Neuronal stem cell (in vitro differentiated cells): ENCODE measurements around the gene NSL1.

Experiments used
- DNase-seq: peaks from one replicate; pipeline ENCODE4 v3.0.0-alpha.2; 2013; ENCODE audit warnings: low spot score
- H2AFZ ChIP-seq: one replicate; pipeline ENCODE4 v1.6.1; 2013; ENCODE audit warnings: mild to moderate bottlenecking, low read length, inconsistent platforms
- H2AK5ac ChIP-seq: 2 replicates; pipeline ENCODE4 v1.6.1; 2013; ENCODE audit warnings: low read depth, mild to moderate bottlenecking, inconsistent platforms, low read length, moderate library complexity, mixed read lengths
- H2BK120ac ChIP-seq: 2 replicates; pipeline ENCODE4 v1.6.1; 2013; ENCODE audit warnings: low read depth, mild to moderate bottlenecking, inconsistent platforms, low read length, moderate library complexity, mixed read lengths
- H2BK12ac ChIP-seq: one replicate; pipeline ENCODE4 v1.6.1; 2013; ENCODE audit warnings: low read length, inconsistent platforms
- H2BK15ac ChIP-seq: 2 replicates; pipeline ENCODE4 v1.6.1; 2013; ENCODE audit warnings: mild to moderate bottlenecking, low read length, inconsistent platforms, mixed read lengths
- H2BK5ac ChIP-seq: one replicate; pipeline ENCODE4 v1.6.1; 2013; ENCODE audit warnings: inconsistent platforms, mild to moderate bottlenecking, low read length, moderate library complexity
- H3K14ac ChIP-seq: one replicate; pipeline ENCODE4 v1.6.1; 2013; ENCODE audit warnings: low read length, inconsistent platforms
- H3K18ac ChIP-seq: 2 replicates; pipeline ENCODE4 v1.6.1; 2013; ENCODE audit warnings: low read length, inconsistent platforms
- H3K23ac ChIP-seq: 2 replicates; pipeline ENCODE4 v1.6.1; 2013; ENCODE audit warnings: low read depth, mild to moderate bottlenecking, mixed read lengths, low read length, inconsistent platforms; ENCODE audit not compliant: poor library complexity
- H3K27ac ChIP-seq: replicated peaks from 3 replicates; pipeline ENCODE4 v1.5.1; 2013; ENCODE audit warnings: low read length, inconsistent platforms
- H3K27me3 ChIP-seq, 3 experiments: 2 replicates each; pipeline ENCODE4 v1.6.1; 2013; ENCODE audit warnings: low read length in 3 of 3, mild to moderate bottlenecking in 2 of 3, inconsistent platforms in 1 of 3, low read depth in 1 of 3, mixed read lengths in 1 of 3, moderate library complexity in 1 of 3; ENCODE audit not compliant: control insufficient read depth in 3 of 3, insufficient read depth in 3 of 3
- H3K36me3 ChIP-seq, 2 donors: replicated peaks in 1 of 2; 2 replicates each; pipeline ENCODE4 v1.6.1; 2013; ENCODE audit warnings: low read length in 2 of 2; ENCODE audit not compliant: control insufficient read depth in 2 of 2, insufficient read depth in 2 of 2
- H3K4ac ChIP-seq: 2 replicates; pipeline ENCODE4 v1.6.1; 2013; ENCODE audit warnings: inconsistent platforms, mild to moderate bottlenecking, low read length, moderate library complexity
- H3K4me1 ChIP-seq, 2 donors: 1 replicate in 1 of 2; 2 replicates in 1 of 2; pipeline ENCODE4 v1.6.1; 2013; ENCODE audit warnings: low read length in 2 of 2, low read depth in 1 of 2; ENCODE audit not compliant: control insufficient read depth in 2 of 2, insufficient read depth in 1 of 2
- H3K4me2 ChIP-seq: one replicate; pipeline ENCODE4 v1.6.1; 2013; ENCODE audit warnings: mild to moderate bottlenecking, low read length, inconsistent platforms; ENCODE audit not compliant: insufficient read depth, poor library complexity, severe bottlenecking
- H3K4me3 ChIP-seq, 2 donors: 2 replicates each; pipeline ENCODE4 v1.5.1; 2013; ENCODE audit warnings: low read length in 2 of 2, mild to moderate bottlenecking in 2 of 2, inconsistent platforms in 1 of 2, moderate library complexity in 1 of 2
- H3K79me1 ChIP-seq: one replicate; pipeline ENCODE4 v1.6.1; 2013; ENCODE audit warnings: low read depth, mild to moderate bottlenecking, inconsistent platforms, low read length, moderate library complexity
- H3K9ac ChIP-seq: one replicate; pipeline ENCODE4 v1.6.1; 2013; ENCODE audit warnings: mild to moderate bottlenecking, low read depth, low read length, inconsistent platforms; ENCODE audit not compliant: poor library complexity
- H3K9me3 ChIP-seq, 2 donors: replicated peaks in 1 of 2; 2 replicates each; pipeline versions ENCODE3 to v1.6.1; 2013; ENCODE audit warnings: low read length in 2 of 2, mild to moderate bottlenecking in 2 of 2, inconsistent platforms in 1 of 2, low read depth in 1 of 2, mixed read lengths in 1 of 2, moderate library complexity in 1 of 2; ENCODE audit not compliant: control insufficient read depth in 2 of 2, insufficient read depth in 1 of 2
- H4K8ac ChIP-seq: one replicate; pipeline ENCODE4 v1.6.1; 2013; ENCODE audit warnings: low read depth, mild to moderate bottlenecking, inconsistent platforms, low read length, moderate library complexity
- H4K91ac ChIP-seq: one replicate; pipeline ENCODE4 v1.6.1; 2013; ENCODE audit warnings: low read length, low read depth, mild to moderate bottlenecking, inconsistent platforms; ENCODE audit not compliant: poor library complexity
- WGBS, 2 donors: extraction: QIAGEN DNeasy Blood & Tissue Kit; methylation state at CpG; one replicate each; pipeline ENCODE4 v1.1.7; 2013; ENCODE audit warnings: missing lambda C conversion rate in 2 of 2, mixed read lengths in 1 of 2; ENCODE audit not compliant: insufficient read length in 2 of 2, insufficient replicate concordance in 1 of 2; ENCODE audit errors: extremely low coverage in 2 of 2; 5-methylcytosine and 5-hydroxymethylcytosine counted together

Gene NSL1

GRCh38 chr1:212816567-212817278 is 25.1 kb upstream of the NSL1 start:
- Histone ChIP-seq H3K4me3 (no peak overlapping the region), H3K9ac (no peak overlapping the region), H3K18ac (no peak overlapping the region), H2AFZ (no peak overlapping the region), H3K27me3 (no peaks in the 10 kb centered on the region), H3K27ac (no peak overlapping the region), H3K79me1 (no peaks in the 10 kb centered on the region), H3K14ac (no peak overlapping the region), H2BK15ac (no peak overlapping the region), H2AK5ac (no peak overlapping the region), H2BK120ac (no peak overlapping the region), H2BK5ac (no peak overlapping the region), H3K23ac (no peak overlapping the region), H3K36me3 (peaks cover 0 to 11% of the 10 kb centered on the region in 2 donors), H4K91ac (no peak overlapping the region), H3K4ac (no peak overlapping the region), H2BK12ac (no peak overlapping the region), H3K4me2 (no peak overlapping the region), H3K9me3 (no peaks in the 10 kb centered on the region), H3K4me1 (no peaks in the 10 kb centered on the region), H4K8ac (no peak overlapping the region)
- WGBS, 2 donors = no CpG with 5 or more reads among the region's 3 CpGs
- no peak for DNase-seq

- Histone ChIP-seq H2AK5ac (no peak overlapping the region), H3K23ac (no peak overlapping the region), H2BK12ac (no peak overlapping the region), H3K9me3 (no peaks in the 10 kb centered on the region), H3K18ac (no peak overlapping the region), H2AFZ (no peak overlapping the region), H2BK120ac (no peak overlapping the region), H3K4me3 (no peak overlapping the region), H4K8ac (no peak overlapping the region), H3K4ac (no peak overlapping the region), H3K9ac (no peak overlapping the region), H3K79me1 (no peaks in the 10 kb centered on the region), H3K4me1 (no peaks in the 10 kb centered on the region), H3K4me2 (no peak overlapping the region), H3K27me3 (no peaks in the 10 kb centered on the region), H3K27ac (no peak overlapping the region), H3K36me3 (peaks cover 0 to 11% of the 10 kb centered on the region in 2 donors), H2BK15ac (no peak overlapping the region), H3K14ac (no peak overlapping the region), H4K91ac (no peak overlapping the region), H2BK5ac (no peak overlapping the region)
- WGBS, 2 donors = no CpG with 5 or more reads among the region's 5 CpGs
- DNase-seq = no peak
Measured at GRCh38 chr1:212814537-212815334, 23.2 kb upstream of the NSL1 start.

- Histone ChIP-seq H3K18ac (no peak overlapping the region), H2AK5ac (no peak overlapping the region), H3K14ac (no peak overlapping the region), H3K27me3 (no peaks in the 10 kb centered on the region), H3K27ac (no peak overlapping the region), H3K4ac (no peak overlapping the region), H3K4me1 (no peaks in the 10 kb centered on the region), H3K79me1 (no peaks in the 10 kb centered on the region), H2BK5ac (no peak overlapping the region), H3K4me3 (no peak overlapping the region), H3K9ac (no peak overlapping the region), H3K9me3 (no peaks in the 10 kb centered on the region), H3K36me3 (peaks cover 2 to 67% of the 10 kb centered on the region in 2 donors), H2BK120ac (no peak overlapping the region), H2AFZ (no peak overlapping the region), H4K91ac (no peak overlapping the region), H3K4me2 (no peak overlapping the region), H4K8ac (no peak overlapping the region), H3K23ac (no peak overlapping the region), H2BK15ac (no peak overlapping the region), H2BK12ac (no peak overlapping the region)
- no CpG with 5 or more reads among the region's 3 CpGs for WGBS, 2 donors
- DNase-seq = no peak
Measured at GRCh38 chr1:212805767-212806166, 14.2 kb upstream of the NSL1 start.

- peaks cover 2 to 54% of the 10 kb centered on the region in 2 donors for H3K36me3 ChIP-seq
- no peak overlapping the region for H3K18ac ChIP-seq
- H3K79me1 ChIP-seq = no peaks in the 10 kb centered on the region
- no peak overlapping the region for H3K27ac ChIP-seq
- no peak overlapping the region for H3K4me3 ChIP-seq
- no peak overlapping the region for H4K91ac ChIP-seq
- no peak overlapping the region for H3K14ac ChIP-seq
- WGBS, 2 donors = no CpG with 5 or more reads among the region's 3 CpGs
- H2BK15ac ChIP-seq = no peak overlapping the region
- H2AK5ac ChIP-seq = no peak overlapping the region
- no peaks in the 10 kb centered on the region for H3K4me1 ChIP-seq
- H2BK12ac ChIP-seq = no peak overlapping the region
- H3K4ac ChIP-seq = no peak overlapping the region
- DNase-seq = no peak
- no peak overlapping the region for H3K4me2 ChIP-seq
- H2BK5ac ChIP-seq = no peak overlapping the region
- no peaks in the 10 kb centered on the region for H3K27me3 ChIP-seq
- H3K9me3 ChIP-seq = no peaks in the 10 kb centered on the region
- no peak overlapping the region for H2BK120ac ChIP-seq
- no peak overlapping the region for H2AFZ ChIP-seq
- H3K9ac ChIP-seq = no peak overlapping the region
- H4K8ac ChIP-seq = no peak overlapping the region
- H3K23ac ChIP-seq = no peak overlapping the region
Measured at GRCh38 chr1:212797681-212798080, 6.1 kb upstream of the NSL1 start.
